Measurements from ENCODE around the gene GRIN2A.

The GRIN2A gene

DNA sequence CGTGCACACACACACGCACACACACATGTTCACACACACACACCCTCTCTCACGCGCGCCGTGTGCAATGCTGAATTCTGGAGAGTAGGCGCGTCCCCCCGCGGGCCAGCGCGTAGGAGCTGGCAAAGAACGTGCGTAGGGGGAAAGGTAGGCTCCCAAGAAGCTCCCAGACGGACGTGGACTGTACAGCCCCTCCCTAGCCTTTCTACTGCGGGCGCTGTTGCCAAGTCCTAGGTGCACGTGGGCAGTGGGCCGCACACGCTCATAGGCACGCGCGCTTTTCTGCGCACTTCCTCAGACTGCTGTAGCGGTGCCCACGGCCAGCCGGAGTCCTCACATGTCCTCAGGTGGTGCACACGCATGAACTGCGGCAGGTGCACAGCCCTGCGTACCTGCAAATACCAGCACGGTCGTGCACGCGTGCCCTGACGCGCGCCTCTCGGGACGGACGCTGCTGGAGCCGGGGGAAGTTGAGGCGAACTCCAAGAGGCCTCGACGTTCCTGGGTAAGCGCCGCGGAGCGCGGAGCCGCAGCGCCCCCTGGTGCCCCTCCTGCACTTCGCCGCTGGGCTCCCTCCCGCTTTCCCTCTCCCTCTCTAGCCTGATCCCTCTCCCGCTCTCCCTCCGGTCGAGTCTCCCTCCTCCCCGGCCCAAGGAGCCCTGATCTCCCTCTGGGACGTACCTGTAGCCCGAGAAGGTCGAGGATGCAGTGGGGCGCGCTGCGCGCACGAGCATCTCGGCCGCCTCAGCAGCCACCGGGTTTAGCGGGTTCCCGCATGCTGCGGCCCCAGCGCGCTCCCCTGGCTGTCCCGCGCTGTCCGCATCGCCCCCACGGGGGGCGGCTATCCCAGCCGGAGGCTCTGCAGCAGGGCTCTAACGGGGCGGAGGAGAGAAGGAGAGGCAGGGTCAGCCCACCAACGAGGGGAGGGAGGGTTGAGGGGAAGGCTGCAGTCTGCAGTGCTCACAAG lies 749 bp downstream of the GRIN2A start:
- no peak for DNase-seq

DNA sequence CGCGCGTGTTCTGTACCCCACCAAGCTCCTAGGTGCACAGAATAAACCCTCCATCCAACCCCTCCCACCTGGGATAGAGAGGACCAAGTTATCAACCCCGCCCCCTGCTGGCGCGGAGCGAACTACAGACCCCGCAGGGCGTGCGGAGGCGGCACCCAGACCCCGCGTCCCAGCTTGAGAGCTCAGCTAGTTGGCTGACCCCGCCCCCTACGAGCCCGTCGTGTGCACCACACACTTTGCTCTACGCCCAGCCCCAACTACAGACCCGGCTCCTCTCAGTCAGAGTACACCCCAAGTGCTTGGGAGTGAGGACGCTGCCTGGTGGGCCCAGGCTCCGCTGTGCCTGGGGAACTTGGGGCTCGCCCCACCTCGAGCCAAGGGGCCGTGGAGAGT lies 1.5 kb downstream of the GRIN2A start:
- DNase-seq = no peak

- DNase-seq = no peak
Measured at GRCh38 chr16:10180042-10180770, 2.0 kb downstream of the GRIN2A start.

DNA sequence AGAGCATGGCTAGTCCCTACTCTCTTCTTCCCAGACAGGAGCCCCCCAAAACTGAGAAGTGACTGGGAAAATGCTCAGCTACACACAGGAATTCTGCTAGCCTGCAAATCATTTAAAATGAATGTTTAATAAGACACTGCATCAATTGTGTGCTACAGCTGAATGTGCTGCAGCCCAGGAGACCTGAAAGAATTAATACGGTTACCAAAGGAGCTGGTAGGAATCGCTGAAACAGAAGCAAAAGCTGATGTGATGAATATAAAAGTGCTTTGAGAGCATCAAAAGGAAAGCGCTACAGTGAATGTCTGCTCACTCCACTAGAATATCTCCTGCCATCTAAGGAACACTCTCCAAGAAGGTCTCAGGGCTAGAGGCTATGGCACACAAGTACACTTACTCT lies 3.7 kb downstream of the GRIN2A start:
- DNase-seq = no peak

GRCh38 chr16:10178080-10178479 lies 4.1 kb downstream of the GRIN2A start:
- DNase-seq = no peak

DNA sequence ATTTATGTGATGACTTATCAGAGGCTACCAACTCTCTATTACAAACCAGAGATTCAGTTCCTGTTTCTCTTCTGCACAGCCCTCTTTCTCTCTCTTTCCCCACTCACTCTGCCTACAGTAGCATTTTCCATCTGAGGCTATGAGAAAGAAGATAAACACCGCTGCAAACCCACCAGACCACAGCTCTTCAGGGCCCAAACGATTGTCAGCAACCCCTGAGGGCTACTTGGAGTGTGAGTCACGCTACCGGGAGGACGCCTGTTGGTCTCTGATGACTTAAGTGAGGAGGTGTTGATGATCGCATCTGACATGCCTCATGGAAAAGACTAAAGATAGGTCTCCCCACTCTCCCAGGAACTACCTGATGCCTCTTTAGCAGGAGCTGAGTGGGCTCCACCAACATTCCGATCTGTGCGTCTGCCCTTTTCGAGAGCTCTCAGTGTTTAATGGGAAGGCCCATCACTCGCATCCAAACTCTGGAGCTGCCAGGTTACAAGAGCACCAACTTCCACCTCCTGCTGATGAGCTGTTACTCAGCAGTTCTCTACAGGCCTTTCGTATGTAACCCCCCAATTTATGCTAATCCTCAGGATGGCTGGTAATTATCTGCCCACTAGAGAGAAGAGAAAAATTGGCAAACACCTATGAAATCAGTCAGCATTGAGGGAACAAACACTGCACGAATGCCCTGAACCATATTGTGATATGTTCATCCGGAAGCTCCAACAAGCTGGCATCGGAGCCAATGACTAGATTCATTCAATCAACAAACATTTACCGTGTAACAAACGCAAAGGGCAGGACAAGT lies 9.2 kb downstream of the GRIN2A start:
- DNase-seq = no peak

DNA sequence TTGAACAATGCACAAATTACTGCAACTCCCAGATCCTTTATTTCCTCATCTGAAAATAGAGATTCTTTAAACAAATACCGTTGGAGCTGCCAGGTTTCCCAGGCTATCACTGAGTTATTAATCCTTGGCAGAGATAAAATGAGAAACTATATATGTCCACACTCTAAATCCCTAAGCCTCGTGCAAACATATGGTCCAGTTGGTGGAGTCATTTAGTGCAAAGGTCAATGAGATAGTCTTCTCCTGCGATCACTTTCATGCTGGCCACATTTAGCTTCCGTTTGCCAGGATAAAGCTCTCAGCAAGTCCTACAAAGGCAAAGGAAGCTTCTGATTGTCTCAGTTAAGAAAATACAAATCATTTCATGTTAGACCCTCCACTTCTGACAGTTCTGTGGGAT lies 11.0 kb downstream of the GRIN2A start:
- DNase-seq = no peak

DNA sequence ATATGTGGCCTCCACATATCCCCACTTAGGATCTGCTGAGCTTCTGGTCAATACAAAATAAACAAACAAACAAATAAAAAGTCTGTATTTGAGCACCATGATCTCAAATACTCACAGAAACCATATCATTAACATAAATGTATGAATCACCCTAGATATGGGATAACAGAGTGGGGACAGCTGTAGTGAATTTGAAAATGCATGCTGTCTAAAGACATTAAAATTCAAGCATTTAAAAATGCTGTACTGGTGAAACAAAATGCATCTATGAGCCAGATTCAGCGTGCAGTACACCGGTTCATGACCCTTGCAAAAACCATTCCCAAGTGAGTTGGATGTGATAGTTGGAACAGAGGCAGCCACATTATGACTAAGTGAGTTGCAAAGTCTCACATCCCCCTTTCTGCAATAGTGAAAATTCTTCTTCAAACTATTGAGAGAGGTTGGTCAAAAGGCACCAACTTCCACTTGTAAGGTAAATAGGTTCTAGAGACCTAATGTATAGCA lies 12.3 kb downstream of the GRIN2A start:
- DNase-seq = no peak

- no peak for DNase-seq
Measured at GRCh38 chr16:10169031-10169430, 13.2 kb downstream of the GRIN2A start.

DNA sequence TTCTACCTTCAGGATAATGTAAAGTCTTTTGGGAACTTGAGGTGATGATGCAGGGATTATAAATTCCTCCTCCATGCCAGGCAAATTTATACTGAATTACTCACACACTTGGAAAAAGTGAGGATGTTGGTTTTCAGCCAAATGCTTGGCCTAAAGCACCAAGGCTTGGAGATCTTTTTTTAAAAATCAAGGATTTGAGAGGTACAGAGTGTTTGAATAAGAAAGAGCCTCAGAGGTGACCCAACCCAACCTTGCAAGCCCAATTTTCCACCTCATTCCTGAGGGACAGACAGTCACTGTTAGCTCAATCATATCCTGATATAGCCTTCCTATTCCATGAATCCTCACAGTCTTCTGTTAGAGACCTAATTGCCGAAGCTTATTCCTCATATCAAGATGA lies 14.0 kb downstream of the GRIN2A start:
- no peak for DNase-seq

- DNase-seq = no peak
Measured at GRCh38 chr16:10165643-10166042, 16.6 kb downstream of the GRIN2A start.

GRCh38 chr16:10162981-10163380 lies 19.2 kb downstream of the GRIN2A start:
- DNase-seq = no peak

GRCh38 chr16:10156099-10156498 lies 26.1 kb downstream of the GRIN2A start:
- no peak for DNase-seq

DNA sequence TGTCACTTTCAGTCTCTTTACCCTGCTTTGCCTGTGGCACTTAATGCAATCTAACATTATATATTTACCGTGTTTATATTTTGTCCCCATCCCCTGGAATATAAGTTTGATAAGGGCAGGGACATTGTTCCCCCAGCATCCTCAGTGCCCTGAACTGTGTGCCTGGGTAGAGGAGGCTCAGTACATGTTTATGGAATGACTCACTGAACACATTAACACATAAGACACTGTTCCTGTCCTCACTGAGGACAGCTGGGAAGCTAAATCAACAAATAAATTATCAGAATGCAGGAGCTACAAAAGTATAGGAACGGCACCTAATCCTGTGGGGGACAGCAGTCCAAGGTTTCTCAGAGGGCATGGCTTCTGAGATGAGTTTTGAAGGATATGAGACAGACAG lies 27.8 kb downstream of the GRIN2A start:
- no peak for DNase-seq

- no peak for DNase-seq
Measured at GRCh38 chr16:10153985-10154384, 28.2 kb downstream of the GRIN2A start.

GRCh38 chr16:10151718-10152117 lies 30.5 kb downstream of the GRIN2A start:
- DNase-seq = no peak

- no peak for DNase-seq
Measured at GRCh38 chr16:10150906-10151305, 31.3 kb downstream of the GRIN2A start.

- DNase-seq = no peak
Measured at GRCh38 chr16:10145542-10146035, 36.6 kb downstream of the GRIN2A start.

DNA sequence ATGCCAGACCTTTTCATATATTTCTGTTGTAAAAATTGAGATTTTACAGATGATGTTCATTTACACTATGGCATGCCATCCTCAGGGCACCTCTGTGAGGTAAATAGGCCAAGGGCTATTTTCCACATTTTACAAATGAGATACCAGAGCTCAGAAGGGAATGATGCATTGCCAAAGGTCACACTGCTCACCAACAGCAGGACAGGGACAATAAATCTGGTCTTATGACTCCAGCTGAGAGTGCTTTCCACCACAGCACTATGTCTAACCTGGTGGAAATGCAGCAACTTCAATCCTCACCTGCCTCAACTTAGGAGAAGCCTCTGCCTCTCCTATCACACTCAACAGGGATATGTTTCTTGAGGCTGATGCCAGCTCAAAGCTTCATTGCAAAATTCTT lies 40.6 kb downstream of the GRIN2A start:
- no peak for DNase-seq

GRCh38 chr16:10138881-10139280 lies 43.3 kb downstream of the GRIN2A start:
- DNase-seq = no peak

- no peak for DNase-seq
Measured at GRCh38 chr16:10137341-10137740, 44.9 kb downstream of the GRIN2A start.

- DNase-seq = no peak
Measured at GRCh38 chr16:10136916-10137315, 45.3 kb downstream of the GRIN2A start.

DNA sequence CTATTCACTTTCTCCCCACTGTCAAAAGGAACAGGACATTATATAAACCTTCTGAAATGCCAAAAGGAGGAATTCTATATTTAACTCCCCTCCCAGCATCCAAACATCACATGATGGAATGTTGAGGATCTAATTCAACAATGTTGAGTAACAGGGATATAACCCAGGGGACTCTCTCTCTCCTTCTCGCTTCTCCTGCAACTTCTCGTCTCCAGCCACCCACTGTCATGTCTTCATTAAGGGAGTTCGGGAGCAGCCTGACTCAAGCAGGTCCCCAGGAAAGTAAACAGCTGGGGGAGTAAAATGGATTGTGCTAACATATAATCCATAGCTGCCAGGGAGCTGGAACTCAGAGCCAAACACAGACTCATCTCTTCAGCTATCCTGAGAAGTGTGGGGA lies 51.7 kb downstream of the GRIN2A start:
- DNase-seq = no peak

Data from T-helper 9 cell (primary cell).